Nephron progenitor cell (in vitro differentiated cells): ENCODE data around the gene GNAI2.
"Not testable (repeated sequence)": the region's sequence is repeated elsewhere in the genome, so short reads cannot be mapped to it uniquely, and the experiment has no call there.

Source experiments
- DNase-seq: peaks from one replicate; pipeline ENCODE4 v3.0.0; 2021
- H3K27ac Mint-ChIP-seq: 2 replicates; pipeline ENCODE4 v1.8.0; 2021; ENCODE audit warnings: mild to moderate bottlenecking, moderate library complexity, mixed read lengths
- H3K27me3 Mint-ChIP-seq: 2 replicates; pipeline ENCODE4 v1.8.0; 2021; ENCODE audit warnings: mild to moderate bottlenecking, low read depth, mixed read lengths; ENCODE audit not compliant: poor library complexity
- H3K36me3 Mint-ChIP-seq: 2 replicates; pipeline ENCODE4 v1.8.0; 2021; ENCODE audit warnings: low read depth, mixed read lengths
- H3K4me1 Mint-ChIP-seq: 2 replicates; pipeline ENCODE4 v1.8.0; 2021; ENCODE audit warnings: mixed read lengths
- H3K4me3 Mint-ChIP-seq: 2 replicates; pipeline ENCODE4 v1.8.0; 2021; ENCODE audit warnings: mild to moderate bottlenecking, moderate library complexity, mixed read lengths
- H3K9me3 Mint-ChIP-seq: 2 replicates; pipeline ENCODE4 v1.8.0; 2021; ENCODE audit warnings: mild to moderate bottlenecking, moderate library complexity, mixed read lengths
- CTCF ChIP-seq: fragments of 200-600 bp; sonication (generic); IDR thresholded peaks from 2 replicates; pipeline ENCODE4 v1.5.0; 2021; ENCODE audit warnings: antibody characterized with exemption

Gene GNAI2

GRCh38 chr3:50269977-50270413, 34.0 kb downstream of the GNAI2 start:
- Mint-ChIP-seq H3K27ac (no peak overlapping the region), H3K36me3 (no peaks in the 10 kb centered on the region), H3K4me3 (no peak overlapping the region), H3K9me3 (no peaks in the 10 kb centered on the region), H3K4me1 (peaks cover 83% of the 10 kb centered on the region), H3K27me3 (peaks cover 24% of the 10 kb centered on the region)
- no peak for DNase-seq
- no peak for TF ChIP-seq CTCF

- no peaks in the 10 kb centered on the region for H3K36me3 Mint-ChIP-seq
- no peak overlapping the region for H3K4me3 Mint-ChIP-seq
- peaks cover 83% of the 10 kb centered on the region for H3K4me1 Mint-ChIP-seq
- H3K27ac Mint-ChIP-seq = no peak overlapping the region
- H3K27me3 Mint-ChIP-seq = peaks cover 31% of the 10 kb centered on the region
- no peak for TF ChIP-seq CTCF
- H3K9me3 Mint-ChIP-seq = no peaks in the 10 kb centered on the region
- DNase-seq = no peak
Observed at GRCh38 chr3:50270422-50271224, 34.6 kb downstream of the GNAI2 start.

- H3K4me3 Mint-ChIP-seq = peak overlapping the region; percentile 59
- H3K9me3 Mint-ChIP-seq = no peaks in the 10 kb centered on the region
- H3K4me1 Mint-ChIP-seq = peaks cover 80% of the 10 kb centered on the region
- no peak for DNase-seq
- TF ChIP-seq CTCF = no peak
- H3K27me3 Mint-ChIP-seq = peaks cover 35% of the 10 kb centered on the region
- H3K36me3 Mint-ChIP-seq = no peaks in the 10 kb centered on the region
- H3K27ac Mint-ChIP-seq = peak overlapping the region; percentile 54
Observed at GRCh38 chr3:50271314-50271936, 35.4 kb downstream of the GNAI2 start.

- peaks cover 69% of the 10 kb centered on the region for H3K4me1 Mint-ChIP-seq
- not testable (repeated sequence) for H3K27ac Mint-ChIP-seq, H3K36me3 Mint-ChIP-seq, DNase-seq, H3K9me3 Mint-ChIP-seq
- H3K4me3 Mint-ChIP-seq = peak overlapping the region; percentile 76
- H3K27me3 Mint-ChIP-seq = peaks cover 37% of the 10 kb centered on the region
Observed at GRCh38 chr3:50272538-50272910, 36.5 kb downstream of the GNAI2 start.

GRCh38 chr3:50272911-50273688, 37.1 kb downstream of the GNAI2 start:
- Mint-ChIP-seq H3K27ac (no peak overlapping the region), H3K4me3 (peak overlapping the region; percentile 76), H3K27me3 (peaks cover 37% of the 10 kb centered on the region), H3K36me3 (no peaks in the 10 kb centered on the region), H3K9me3 (no peaks in the 10 kb centered on the region), H3K4me1 (peaks cover 69% of the 10 kb centered on the region)
- peak; percentile 97 for TF ChIP-seq CTCF
- peak; percentile 95 for DNase-seq

- no peaks in the 10 kb centered on the region for H3K9me3 Mint-ChIP-seq
- no peak for DNase-seq
- no peak for TF ChIP-seq CTCF
- no peak overlapping the region for H3K4me3 Mint-ChIP-seq
- peaks cover 69% of the 10 kb centered on the region for H3K4me1 Mint-ChIP-seq
- H3K36me3 Mint-ChIP-seq = no peaks in the 10 kb centered on the region
- no peak overlapping the region for H3K27ac Mint-ChIP-seq
- peaks cover 39% of the 10 kb centered on the region for H3K27me3 Mint-ChIP-seq
Observed at GRCh38 chr3:50273689-50274065, 37.7 kb downstream of the GNAI2 start.
